H9 (cell line): ENCODE measurements around the gene ARMC9. TPM values are rescaled to one million over a fixed set of nuclear protein-coding genes. Genes with fewer than 3 reads are reported as not detected.
A peak's percentile ranks its signal among the peaks of the same experiment; 100 is the strongest.

Experiments
- DNase-seq: peaks from one replicate; pipeline ENCODE4 v3.0.0-alpha.2; 2017
- H2AFZ ChIP-seq: one replicate; pipeline ENCODE4 v1.6.1; 2013; ENCODE audit warnings: mild to moderate bottlenecking, low read length, control low read depth, moderate library complexity
- H2AK5ac ChIP-seq: 2 replicates; pipeline ENCODE4 v1.6.1; 2013; ENCODE audit warnings: low read length, control low read depth, mixed read lengths; ENCODE audit not compliant: insufficient read length
- H2BK120ac ChIP-seq: one replicate; pipeline ENCODE4 v1.6.1; 2013; ENCODE audit warnings: low read depth, mild to moderate bottlenecking, low read length, control low read depth, inconsistent platforms; ENCODE audit not compliant: poor library complexity, severe bottlenecking
- H2BK12ac ChIP-seq: 2 replicates; pipeline ENCODE4 v1.6.1; 2013; ENCODE audit warnings: low read length, control low read depth, mixed read lengths, low read depth; ENCODE audit not compliant: insufficient read length
- H2BK15ac ChIP-seq: 2 replicates; pipeline ENCODE4 v1.6.1; 2013; ENCODE audit warnings: low read depth, low read length, control low read depth
- H2BK20ac ChIP-seq: one replicate; pipeline ENCODE4 v1.6.1; 2013; ENCODE audit warnings: low read depth, mild to moderate bottlenecking, low read length, control low read depth, inconsistent platforms; ENCODE audit not compliant: poor library complexity, severe bottlenecking
- H2BK5ac ChIP-seq: 2 replicates; pipeline ENCODE4 v1.6.1; 2013; ENCODE audit warnings: low read length, control low read depth, mixed read lengths; ENCODE audit not compliant: insufficient read length
- H3K14ac ChIP-seq: 2 replicates; pipeline ENCODE4 v1.6.1; 2013; ENCODE audit warnings: low read length, control low read depth; ENCODE audit not compliant: insufficient read depth
- H3K18ac ChIP-seq: 2 replicates; pipeline ENCODE4 v1.6.1; 2013; ENCODE audit warnings: low read depth, mild to moderate bottlenecking, mixed read lengths, low read length, control low read depth; ENCODE audit not compliant: insufficient read length
- H3K23ac ChIP-seq: 2 replicates; pipeline ENCODE4 v1.6.1; 2013; ENCODE audit warnings: low read length, control low read depth, mixed read lengths, low read depth; ENCODE audit not compliant: insufficient read length
- H3K23me2 ChIP-seq: 2 replicates; pipeline ENCODE4 v1.6.1; 2013; ENCODE audit warnings: low read depth, mild to moderate bottlenecking, mixed read lengths, low read length, control low read depth; ENCODE audit not compliant: insufficient read length, poor library complexity, severe bottlenecking
- H3K27ac ChIP-seq: 2 replicates; pipeline ENCODE4 v1.5.1; 2013; ENCODE audit warnings: low read length, control low read depth, mixed read lengths, low read depth; ENCODE audit not compliant: insufficient read length
- H3K27me3 ChIP-seq: 2 replicates; pipeline ENCODE4 v1.6.1; 2013; ENCODE audit warnings: low read length, control low read depth, inconsistent platforms; ENCODE audit not compliant: insufficient read depth
- H3K4ac ChIP-seq: 2 replicates; pipeline ENCODE4 v1.6.1; 2013; ENCODE audit warnings: low read depth, mild to moderate bottlenecking, control low read depth, inconsistent platforms, low read length, moderate library complexity
- H3K4me1 ChIP-seq: 2 replicates; pipeline ENCODE4 v1.6.1; 2013; ENCODE audit warnings: low read length, control low read depth, inconsistent platforms; ENCODE audit not compliant: insufficient read depth
- H3K4me2 ChIP-seq: 2 replicates; pipeline ENCODE4 v1.6.1; 2013; ENCODE audit warnings: low read length, control low read depth, mixed read lengths; ENCODE audit not compliant: insufficient read length, insufficient read depth
- H3K56ac ChIP-seq: 2 replicates; pipeline ENCODE4 v1.6.1; 2013; ENCODE audit warnings: low read depth, mild to moderate bottlenecking, mixed read lengths, low read length, control low read depth; ENCODE audit not compliant: insufficient read length
- H3K79me1 ChIP-seq: 2 replicates; pipeline ENCODE4 v1.6.1; 2013; ENCODE audit warnings: low read depth, mild to moderate bottlenecking, moderate library complexity, low read length, control low read depth, inconsistent platforms; ENCODE audit not compliant: insufficient read depth, poor library complexity, severe bottlenecking
- H3K79me2 ChIP-seq: 2 replicates; pipeline ENCODE4 v1.6.1; 2013; ENCODE audit warnings: low read length, control low read depth, inconsistent platforms; ENCODE audit not compliant: insufficient read depth
- H3K9ac ChIP-seq: 2 replicates; pipeline ENCODE4 v1.6.1; 2013; ENCODE audit warnings: low read length, control low read depth, mixed read lengths; ENCODE audit not compliant: insufficient read length; ENCODE audit errors: extremely low read depth
- H3K9me3 ChIP-seq: one replicate; pipeline ENCODE4 v1.6.1; 2013; ENCODE audit warnings: low read depth, low read length, inconsistent platforms; ENCODE audit not compliant: control insufficient read depth
- H3T11ph ChIP-seq: one replicate; pipeline ENCODE4 v1.6.1; 2013; ENCODE audit warnings: mild to moderate bottlenecking, low read length, control low read depth, inconsistent platforms
- H4K20me1 ChIP-seq: one replicate; pipeline ENCODE4 v1.6.1; 2013; ENCODE audit not compliant: control insufficient read depth, insufficient read length, insufficient read depth
- H4K5ac ChIP-seq: 2 replicates; pipeline ENCODE4 v1.6.1; 2013; ENCODE audit warnings: low read depth, mild to moderate bottlenecking, mixed read lengths, low read length, control low read depth; ENCODE audit not compliant: insufficient read length
- H4K8ac ChIP-seq: replicated peaks from 2 replicates; pipeline ENCODE4 v1.6.1; 2013; ENCODE audit warnings: low read length, control low read depth, mixed read lengths, low read depth; ENCODE audit not compliant: insufficient read length
- H4K91ac ChIP-seq: 2 replicates; pipeline ENCODE4 v1.6.1; 2013; ENCODE audit warnings: low read depth, mild to moderate bottlenecking, moderate library complexity, mixed read lengths, low read length, control low read depth; ENCODE audit not compliant: insufficient read length
- H3K27ac Mint-ChIP-seq, 3 experiments: 2 replicates in 2 of 3; 3 replicates in 1 of 3; pipeline ENCODE4 v1.8.0; 2020 to 2021; ENCODE audit warnings: mixed read lengths in 3 of 3, mild to moderate bottlenecking in 1 of 3, moderate library complexity in 1 of 3
- H3K27me3 Mint-ChIP-seq: 2 replicates; pipeline ENCODE4 v1.8.0; 2021; ENCODE audit warnings: low read depth, mild to moderate bottlenecking, moderate library complexity, mixed read lengths
- H3K36me3 Mint-ChIP-seq, 3 experiments: 2 replicates in 2 of 3; 3 replicates in 1 of 3; pipeline ENCODE4 v1.8.0; 2020 to 2021; ENCODE audit warnings: low read depth in 3 of 3, mixed read lengths in 3 of 3; ENCODE audit not compliant: insufficient read depth in 1 of 3
- H3K4me1 Mint-ChIP-seq, 2 experiments: 2 replicates each; pipeline ENCODE4 v1.8.0; 2020; ENCODE audit warnings: mixed read lengths in 2 of 2
- H3K4me3 Mint-ChIP-seq, 2 experiments: 2 replicates in 1 of 2; 3 replicates in 1 of 2; pipeline ENCODE4 v1.8.0; 2020 to 2021; ENCODE audit warnings: mild to moderate bottlenecking in 2 of 2, mixed read lengths in 2 of 2, moderate library complexity in 1 of 2
- H3K9me3 Mint-ChIP-seq, 2 experiments: 2 replicates in 1 of 2; 3 replicates in 1 of 2; pipeline ENCODE4 v1.8.0; 2020; ENCODE audit warnings: mild to moderate bottlenecking in 2 of 2, mixed read lengths in 2 of 2, moderate library complexity in 1 of 2
- WGBS: extraction: QIAGEN DNeasy Blood & Tissue Kit; methylation state at CpG from one replicate; pipeline ENCODE4 v1.1.7; 2013; ENCODE audit warnings: missing lambda C conversion rate, low lambda C conversion rate, mixed read lengths; ENCODE audit not compliant: insufficient read length; ENCODE audit errors: extremely low coverage; 5-methylcytosine and 5-hydroxymethylcytosine counted together
- total RNA-seq: library from RNA; stranded (reverse); gene quantifications from 2 replicates; pipeline ENCODE4 v1.2.1, GENCODE V29; 2021
- TF ChIP-seq, protein P1 (sequence below): fragments of 200-600 bp; sonication (generic); conservative IDR thresholded peaks from 3 replicates; pipeline ENCODE4 v1.8.0; 2021; ENCODE audit warnings: antibody characterized with exemption, mild to moderate bottlenecking

Gene ARMC9
- total RNA-seq, 1 experiment from 2014 or later, result 37.6 TPM

DNA sequence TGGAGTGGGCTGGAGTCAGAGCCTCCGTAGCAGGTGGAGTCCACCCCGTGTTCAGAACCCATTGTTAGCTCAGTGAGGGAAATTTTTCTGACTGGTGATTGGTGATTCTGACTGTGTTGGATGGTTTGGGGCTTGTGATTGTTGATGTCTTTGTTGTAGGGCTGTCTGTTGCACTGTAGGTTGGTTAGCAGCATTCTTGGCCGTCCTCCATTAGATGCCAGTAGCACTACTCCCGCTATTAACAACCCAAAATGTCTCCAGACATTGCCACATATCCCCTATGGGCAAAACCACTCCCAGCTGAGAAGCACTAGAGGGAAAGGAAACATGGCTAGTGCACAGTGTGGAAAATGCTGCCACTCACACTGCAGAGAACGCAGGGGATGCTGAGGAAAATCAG is 51.7 kb downstream of the ARMC9 start:
- Histone ChIP-seq H3K4ac (no peak overlapping the region), H4K8ac (no peak overlapping the region), H3K4me2 (no peak overlapping the region), H3K14ac (no peak overlapping the region), H4K20me1 (no peaks in the 10 kb centered on the region), H4K91ac (no peak overlapping the region), H3K4me1 (no peaks in the 10 kb centered on the region; the same call in 1 of the 2 replicates), H2AFZ (no peak overlapping the region), H3T11ph (no peak overlapping the region), H2BK20ac (no peak overlapping the region), H2BK15ac (no peak overlapping the region), H3K27me3 (no peaks in the 10 kb centered on the region), H3K18ac (no peak overlapping the region), H2BK120ac (no peak overlapping the region), H2BK5ac (no peak overlapping the region), H2AK5ac (no peak overlapping the region), H3K79me1 (no peaks in the 10 kb centered on the region), H2BK12ac (no peak overlapping the region), H3K9me3 (no peaks in the 10 kb centered on the region), H4K5ac (no peak overlapping the region), H3K27ac (peak overlapping the region; percentile 6), H3K56ac (no peak overlapping the region), H3K9ac (no peak overlapping the region), H3K23ac (no peak overlapping the region), H3K79me2 (no peaks in the 10 kb centered on the region), H3K23me2 (no peaks in the 10 kb centered on the region)
- Mint-ChIP-seq H3K36me3 (peaks cover 5 to 41% (median 14%) of the 10 kb centered on the region in 3 experiments; a peak in 6 of 7 replicates), H3K27me3 (no peaks in the 10 kb centered on the region), H3K4me1 (peaks cover 4 to 18% of the 10 kb centered on the region in 2 experiments; a peak in 3 of 4 replicates), H3K4me3 (no peak overlapping the region), H3K9me3 (no peaks in the 10 kb centered on the region; a peak in 1 of 5 replicates), H3K27ac (peak overlapping the region in 1 of 3 experiments; percentile 7; a peak in 3 of 7 replicates)
- TF ChIP-seq, protein P1, sequence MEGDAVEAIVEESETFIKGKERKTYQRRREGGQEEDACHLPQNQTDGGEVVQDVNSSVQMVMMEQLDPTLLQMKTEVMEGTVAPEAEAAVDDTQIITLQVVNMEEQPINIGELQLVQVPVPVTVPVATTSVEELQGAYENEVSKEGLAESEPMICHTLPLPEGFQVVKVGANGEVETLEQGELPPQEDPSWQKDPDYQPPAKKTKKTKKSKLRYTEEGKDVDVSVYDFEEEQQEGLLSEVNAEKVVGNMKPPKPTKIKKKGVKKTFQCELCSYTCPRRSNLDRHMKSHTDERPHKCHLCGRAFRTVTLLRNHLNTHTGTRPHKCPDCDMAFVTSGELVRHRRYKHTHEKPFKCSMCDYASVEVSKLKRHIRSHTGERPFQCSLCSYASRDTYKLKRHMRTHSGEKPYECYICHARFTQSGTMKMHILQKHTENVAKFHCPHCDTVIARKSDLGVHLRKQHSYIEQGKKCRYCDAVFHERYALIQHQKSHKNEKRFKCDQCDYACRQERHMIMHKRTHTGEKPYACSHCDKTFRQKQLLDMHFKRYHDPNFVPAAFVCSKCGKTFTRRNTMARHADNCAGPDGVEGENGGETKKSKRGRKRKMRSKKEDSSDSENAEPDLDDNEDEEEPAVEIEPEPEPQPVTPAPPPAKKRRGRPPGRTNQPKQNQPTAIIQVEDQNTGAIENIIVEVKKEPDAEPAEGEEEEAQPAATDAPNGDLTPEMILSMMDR, result no peak
- no peak for DNase-seq
- WGBS, result no CpG with 5 or more reads among the region's 5 CpGs
